Immature natural killer cell (primary cell): ENCODE results near the gene RPL15. TPM values are rescaled to one million over a fixed set of nuclear protein-coding genes. Genes with fewer than 3 reads are reported as not detected.
A peak's percentile ranks its signal among the peaks of the same experiment; 100 is the strongest.

ENCODE experiments used
- DNase-seq, 3 donors: peaks; one replicate each; pipeline ENCODE4 v3.0.0; 2022; ENCODE audit warnings: mixed read lengths in 1 of 3
- H3K27ac Mint-ChIP-seq, 6 donors: one replicate each; pipeline ENCODE4 v1.8.0; 2020; ENCODE audit warnings: mixed read lengths in 6 of 6, mild to moderate bottlenecking in 5 of 6, inconsistent platforms in 4 of 6, moderate library complexity in 3 of 6
- H3K27me3 Mint-ChIP-seq, 3 donors: one replicate each; pipeline ENCODE4 v1.8.0; 2020 to 2021; ENCODE audit warnings: low read depth in 3 of 3, mild to moderate bottlenecking in 3 of 3, mixed read lengths in 3 of 3, moderate library complexity in 3 of 3, inconsistent platforms in 1 of 3
- H3K36me3 Mint-ChIP-seq, 3 donors: one replicate each; pipeline ENCODE4 v1.8.0; 2020; ENCODE audit warnings: mixed read lengths in 3 of 3, inconsistent platforms in 2 of 3, mild to moderate bottlenecking in 2 of 3
- H3K4me1 Mint-ChIP-seq, 2 donors: one replicate each; pipeline ENCODE4 v1.8.0; 2020; ENCODE audit warnings: inconsistent platforms in 2 of 2, mild to moderate bottlenecking in 2 of 2, mixed read lengths in 2 of 2, moderate library complexity in 1 of 2
- H3K4me3 Mint-ChIP-seq, 5 donors: one replicate each; pipeline ENCODE4 v1.8.0; 2020; ENCODE audit warnings: mild to moderate bottlenecking in 5 of 5, mixed read lengths in 5 of 5, inconsistent platforms in 3 of 5, moderate library complexity in 3 of 5
- H3K9me3 Mint-ChIP-seq, 6 donors: one replicate each; pipeline ENCODE4 v1.8.0; 2020; ENCODE audit warnings: mild to moderate bottlenecking in 6 of 6, mixed read lengths in 6 of 6, inconsistent platforms in 4 of 6, moderate library complexity in 3 of 6
- polyA plus RNA-seq, 3 donors: library from polyadenylated mRNA; unstranded; fragments of 300-500 nt; fragmentation: Illumina TruSeq; gene quantifications; one replicate each; pipeline ENCODE4 v1.2.3, GENCODE V29; 2021

Gene RPL15
- polyA plus RNA-seq, 3 donors from 2014 or later, result 2,712 to 5,031 (median 2,871) TPM

GRCh38 chr3:23944861-23945662 is 28.1 kb downstream of the RPL15 start, which contains the start of gene NR1D2:
Gene NR1D2, plus strand, starts transcription at chr3:23945286. Its CDS starts 293 bp downstream, at chr3:23945579.
- Mint-ChIP-seq H3K4me3 (peak within 1 kb of the TSS; percentile 88 to 92 (median 90)), H3K4me1 (peaks cover 37 to 49% of the 10 kb centered on the region in 2 donors), H3K36me3 (peaks cover 0 to 4% (median 0%) of the 10 kb centered on the region in 3 donors), H3K27me3 (peaks cover 13 to 42% (median 30%) of the 10 kb centered on the region in 3 donors), H3K27ac (peak within 1 kb of the TSS; percentile 89 to 94 (median 91)), H3K9me3 (no peaks in the 10 kb centered on the region)
- DNase-seq, result peak; percentile 83 to 88 (median 87)

- H3K4me3 Mint-ChIP-seq, result peak overlapping the region in 4 of 5 donors; percentile 24 to 45 (median 32)
- peaks cover 0 to 4% (median 0%) of the 10 kb centered on the region in 3 donors for H3K36me3 Mint-ChIP-seq
- peaks cover 13 to 42% (median 30%) of the 10 kb centered on the region in 3 donors for H3K27me3 Mint-ChIP-seq
- no peaks in the 10 kb centered on the region for H3K9me3 Mint-ChIP-seq
- DNase-seq, result no peak
- H3K27ac Mint-ChIP-seq, result peak overlapping the region in 2 of 6 donors; percentile 11 to 76
- peaks cover 42 to 54% of the 10 kb centered on the region in 2 donors for H3K4me1 Mint-ChIP-seq
Observed at GRCh38 chr3:23945663-23945912, 28.7 kb downstream of the RPL15 start.

GRCh38 chr3:23945913-23946687 is 29.2 kb downstream of the RPL15 start:
- no peaks in the 10 kb centered on the region for H3K9me3 Mint-ChIP-seq
- peak; percentile 98 for DNase-seq
- peak overlapping the region; percentile 88 to 92 (median 90) for H3K4me3 Mint-ChIP-seq
- H3K36me3 Mint-ChIP-seq, result peaks cover 0 to 4% (median 0%) of the 10 kb centered on the region in 3 donors
- peaks cover 13 to 42% (median 30%) of the 10 kb centered on the region in 3 donors for H3K27me3 Mint-ChIP-seq
- H3K27ac Mint-ChIP-seq, result peak overlapping the region; percentile 89 to 94 (median 93)
- H3K4me1 Mint-ChIP-seq, result peaks cover 47 to 59% of the 10 kb centered on the region in 2 donors

GRCh38 chr3:23948761-23949160 is 31.8 kb downstream of the RPL15 start:
- H3K9me3 Mint-ChIP-seq, result no peaks in the 10 kb centered on the region
- H3K27me3 Mint-ChIP-seq, result peaks cover 10 to 46% (median 33%) of the 10 kb centered on the region in 3 donors
- H3K4me1 Mint-ChIP-seq, result peaks cover 68 to 81% of the 10 kb centered on the region in 2 donors
- peak overlapping the region in 1 of 6 donors; percentile 59 for H3K27ac Mint-ChIP-seq
- peaks cover 0 to 4% (median 0%) of the 10 kb centered on the region in 3 donors for H3K36me3 Mint-ChIP-seq
- H3K4me3 Mint-ChIP-seq, result no peak overlapping the region
- no peak for DNase-seq

GRCh38 chr3:23949784-23950183 is 32.9 kb downstream of the RPL15 start:
- Mint-ChIP-seq H3K4me3 (peak overlapping the region; percentile 52 to 84 (median 74)), H3K27me3 (peaks cover 9 to 38% (median 27%) of the 10 kb centered on the region in 3 donors), H3K27ac (peak overlapping the region; percentile 58 to 85 (median 76)), H3K36me3 (peaks cover 0 to 4% (median 4%) of the 10 kb centered on the region in 3 donors), H3K9me3 (no peaks in the 10 kb centered on the region), H3K4me1 (peaks cover 63 to 78% of the 10 kb centered on the region in 2 donors)
- DNase-seq, result no peak

- Mint-ChIP-seq H3K36me3 (peaks cover 4 to 9% (median 5%) of the 10 kb centered on the region in 3 donors), H3K27ac (peak overlapping the region; percentile 60 to 85 (median 76)), H3K27me3 (peaks cover 8 to 36% (median 25%) of the 10 kb centered on the region in 3 donors), H3K4me1 (peaks cover 63 to 83% of the 10 kb centered on the region in 2 donors), H3K4me3 (peak overlapping the region; percentile 52 to 84 (median 74)), H3K9me3 (no peaks in the 10 kb centered on the region)
- no peak for DNase-seq
Observed at GRCh38 chr3:23950293-23950692, 33.4 kb downstream of the RPL15 start.

GRCh38 chr3:23952646-23953045 is 35.7 kb downstream of the RPL15 start:
- no peak for DNase-seq
- H3K4me3 Mint-ChIP-seq, result no peak overlapping the region
- peaks cover 5 to 23% (median 11%) of the 10 kb centered on the region in 3 donors for H3K27me3 Mint-ChIP-seq
- no peak overlapping the region for H3K27ac Mint-ChIP-seq
- peaks cover 8 to 17% (median 12%) of the 10 kb centered on the region in 3 donors for H3K36me3 Mint-ChIP-seq
- H3K4me1 Mint-ChIP-seq, result peaks cover 53 to 81% of the 10 kb centered on the region in 2 donors
- H3K9me3 Mint-ChIP-seq, result no peaks in the 10 kb centered on the region

- Mint-ChIP-seq H3K27me3 (peaks cover 4 to 15% (median 10%) of the 10 kb centered on the region in 3 donors), H3K36me3 (peaks cover 8 to 20% (median 12%) of the 10 kb centered on the region in 3 donors), H3K4me3 (no peak overlapping the region), H3K9me3 (no peaks in the 10 kb centered on the region), H3K4me1 (peaks cover 52 to 78% of the 10 kb centered on the region in 2 donors), H3K27ac (peak overlapping the region in 1 of 6 donors; percentile 9)
- DNase-seq, result no peak
Observed at GRCh38 chr3:23953523-23953922, 36.6 kb downstream of the RPL15 start.

GRCh38 chr3:23954144-23954543 is 37.2 kb downstream of the RPL15 start:
- Mint-ChIP-seq H3K36me3 (peaks cover 8 to 20% (median 12%) of the 10 kb centered on the region in 3 donors), H3K27me3 (peaks cover 8 to 19% (median 10%) of the 10 kb centered on the region in 3 donors), H3K4me1 (peaks cover 55 to 79% of the 10 kb centered on the region in 2 donors), H3K9me3 (no peaks in the 10 kb centered on the region), H3K27ac (no peak overlapping the region), H3K4me3 (no peak overlapping the region)
- no peak for DNase-seq

- Mint-ChIP-seq H3K36me3 (peaks cover 16 to 34% (median 17%) of the 10 kb centered on the region in 3 donors), H3K4me1 (peaks cover 38 to 60% of the 10 kb centered on the region in 2 donors), H3K4me3 (no peak overlapping the region), H3K27ac (no peak overlapping the region), H3K27me3 (peaks cover 7 to 21% (median 8%) of the 10 kb centered on the region in 3 donors), H3K9me3 (no peaks in the 10 kb centered on the region)
- DNase-seq, result no peak
Observed at GRCh38 chr3:23956701-23957100, 39.8 kb downstream of the RPL15 start.

- Mint-ChIP-seq H3K9me3 (no peaks in the 10 kb centered on the region), H3K4me3 (peak overlapping the region in 3 of 5 donors; percentile 1 to 7 (median 4)), H3K27me3 (peaks cover 2 to 18% (median 12%) of the 10 kb centered on the region in 3 donors)
Observed at GRCh38 chr3:23959135-23959900, 42.4 kb downstream of the RPL15 start.

GRCh38 chr3:23960649-23961048 is 43.7 kb downstream of the RPL15 start:
- H3K9me3 Mint-ChIP-seq, result no peaks in the 10 kb centered on the region
- peaks cover 2 to 17% (median 8%) of the 10 kb centered on the region in 3 donors for H3K27me3 Mint-ChIP-seq
- no peak overlapping the region for H3K4me3 Mint-ChIP-seq
- no peak for DNase-seq
- H3K4me1 Mint-ChIP-seq, result peaks cover 25 to 37% of the 10 kb centered on the region in 2 donors
- H3K27ac Mint-ChIP-seq, result peak overlapping the region in 2 of 6 donors; percentile 39 to 52
- H3K36me3 Mint-ChIP-seq, result peaks cover 28 to 51% (median 33%) of the 10 kb centered on the region in 3 donors

More at GRCh38 chr3:23959135-23959900, 42.4 kb downstream of the RPL15 start:
- peaks cover 25 to 52% (median 26%) of the 10 kb centered on the region in 3 donors for H3K36me3 Mint-ChIP-seq
- no peak for DNase-seq
- peaks cover 25 to 47% of the 10 kb centered on the region in 2 donors for H3K4me1 Mint-ChIP-seq
- H3K27ac Mint-ChIP-seq, result peak overlapping the region; percentile 1 to 61 (median 20)

- Mint-ChIP-seq H3K27me3 (peaks cover 5 to 21% (median 11%) of the 10 kb centered on the region in 3 donors), H3K4me3 (no peak overlapping the region), H3K4me1 (peaks cover 25 to 33% of the 10 kb centered on the region in 2 donors), H3K9me3 (no peaks in the 10 kb centered on the region), H3K36me3 (peaks cover 32 to 52% (median 33%) of the 10 kb centered on the region in 3 donors), H3K27ac (peak overlapping the region in 1 of 6 donors; percentile 39)
- DNase-seq, result no peak
Observed at GRCh38 chr3:23961066-23961465, 44.1 kb downstream of the RPL15 start.
